Measurements from ENCODE around the gene MUC7.
"Not testable (repeated sequence)": the region's sequence is repeated elsewhere in the genome, so short reads cannot be mapped to it uniquely, and the experiment has no call there.

Gene MUC7

DNA sequence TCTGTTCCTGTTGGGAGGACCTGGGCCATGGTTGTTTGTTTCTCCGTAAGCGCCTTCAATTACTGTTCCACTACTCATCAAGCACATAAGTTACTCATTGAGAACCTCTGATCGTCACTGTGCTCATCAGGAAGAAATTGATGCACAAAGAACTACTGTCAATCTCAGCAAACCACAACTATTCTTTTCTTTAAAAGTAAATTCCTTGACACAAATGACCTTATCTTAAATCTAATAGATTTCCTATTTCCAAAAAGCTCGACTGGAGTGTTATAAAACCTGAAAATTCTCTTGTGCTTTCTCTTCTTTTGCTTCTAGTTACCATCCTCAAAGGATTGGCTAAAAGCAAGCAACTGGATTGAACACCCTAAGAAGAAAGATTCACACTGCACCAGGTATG lies at the start of gene MUC7:
TSS of gene MUC7 (plus strand) at position 301 of the 400 bp plus-strand sequence. CDS start 1,825 bp downstream, outside the sequence.
- no peak for DNase-seq (ENCODE audit: low read depth in 2 of 2)

DNA sequence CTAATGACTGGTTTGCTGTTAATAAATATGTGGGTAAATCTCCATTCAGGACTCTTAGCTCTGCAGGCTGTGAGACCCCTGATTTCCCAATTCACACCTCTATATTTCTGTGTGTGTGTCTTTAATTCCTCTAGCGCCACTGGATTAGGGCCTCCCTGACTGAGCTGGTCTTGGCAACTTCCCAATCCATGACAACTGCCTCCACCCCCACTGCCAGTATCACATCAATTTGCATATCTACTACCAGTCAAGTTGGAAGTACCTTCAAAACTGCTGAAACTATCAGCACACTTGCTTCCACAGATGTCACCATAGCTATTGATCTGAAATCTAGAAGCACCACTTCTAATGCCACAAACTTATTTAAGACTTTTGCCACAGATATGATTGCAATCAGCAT lies 46.7 kb upstream of the MUC7 start:
- DNase-seq (ENCODE audit: low read depth in 2 of 2), result no peak

DNA sequence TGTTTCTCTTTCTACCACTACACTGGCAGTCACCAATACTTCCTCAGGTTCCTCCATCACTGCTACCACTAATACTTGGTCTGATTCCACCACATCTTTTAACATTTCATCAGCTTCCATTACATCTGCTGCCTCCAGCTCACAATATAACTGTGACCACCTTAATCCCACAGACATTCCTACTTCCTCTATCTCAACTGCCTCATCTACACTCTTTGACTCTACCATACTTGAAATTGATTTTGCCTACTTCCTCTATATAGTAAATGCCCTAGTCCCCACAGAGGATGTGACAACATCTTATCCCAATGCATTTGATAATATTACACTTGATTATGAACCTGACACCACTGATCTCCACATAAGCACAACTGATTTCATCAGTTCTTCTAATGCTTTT lies 45.2 kb upstream of the MUC7 start:
- DNase-seq (ENCODE audit: low read depth in 2 of 2), result no peak

DNA sequence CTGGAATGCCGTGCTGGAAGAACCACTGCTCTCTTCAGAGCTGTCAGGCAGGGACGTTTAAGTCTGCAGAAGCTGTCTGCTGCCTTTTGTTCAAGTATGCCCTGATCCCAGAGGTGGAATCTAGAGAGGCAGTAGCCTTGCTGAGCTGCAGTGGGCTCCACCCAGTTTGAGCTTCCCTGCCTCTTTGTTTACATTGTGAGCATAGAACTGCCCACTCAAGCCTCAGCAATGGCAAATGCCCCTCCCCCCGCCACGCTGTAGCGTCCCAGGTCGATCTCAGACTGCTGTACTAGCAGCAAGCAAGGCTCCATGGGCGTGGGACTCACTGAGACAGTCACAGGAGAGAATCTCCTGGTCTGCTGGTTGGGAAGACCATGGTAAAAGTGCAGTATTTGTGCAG lies 34.8 kb upstream of the MUC7 start:
- DNase-seq (ENCODE audit: low read depth in 2 of 2), result no peak

DNA sequence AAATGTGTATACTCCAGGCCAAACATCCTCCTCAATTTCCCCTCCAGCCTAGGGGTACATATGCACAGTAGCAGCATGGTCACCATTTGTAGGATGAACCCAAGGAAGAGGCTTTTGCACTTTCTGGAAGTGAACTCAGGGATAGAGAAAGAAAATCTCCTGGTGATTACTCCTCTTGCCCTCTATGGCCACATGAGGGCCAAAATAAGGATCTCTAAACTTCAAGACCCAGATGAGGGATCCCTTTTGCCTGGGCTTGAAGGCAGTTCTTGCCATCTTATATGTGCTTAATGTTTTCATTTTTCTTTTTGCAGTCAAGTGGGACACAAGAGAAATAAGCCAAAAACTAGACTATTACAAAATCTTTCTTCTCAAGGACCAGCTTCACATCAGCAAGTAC lies 29.5 kb upstream of the MUC7 start:
- DNase-seq (ENCODE audit: low read depth in 2 of 2), result no peak

DNA sequence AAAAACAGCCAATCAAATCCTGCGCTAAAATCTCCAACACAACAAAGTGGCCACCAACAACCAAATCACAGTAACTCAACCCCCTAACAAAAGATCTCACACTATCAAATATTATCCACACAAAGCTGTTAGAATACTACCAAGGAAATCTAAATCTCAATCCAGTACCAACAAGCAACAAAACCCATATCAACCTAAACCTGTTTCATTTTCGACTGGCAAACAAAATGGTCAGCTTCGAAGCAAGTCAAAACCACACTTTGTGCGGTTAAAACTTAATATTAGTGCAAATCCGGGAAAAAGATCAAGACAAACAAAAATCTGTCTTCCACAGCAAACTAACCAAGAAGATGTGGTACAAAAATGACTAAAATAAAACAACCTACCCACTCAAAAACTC lies 28.7 kb upstream of the MUC7 start:
- no peak for DNase-seq (ENCODE audit: low read depth in 2 of 2)

DNA sequence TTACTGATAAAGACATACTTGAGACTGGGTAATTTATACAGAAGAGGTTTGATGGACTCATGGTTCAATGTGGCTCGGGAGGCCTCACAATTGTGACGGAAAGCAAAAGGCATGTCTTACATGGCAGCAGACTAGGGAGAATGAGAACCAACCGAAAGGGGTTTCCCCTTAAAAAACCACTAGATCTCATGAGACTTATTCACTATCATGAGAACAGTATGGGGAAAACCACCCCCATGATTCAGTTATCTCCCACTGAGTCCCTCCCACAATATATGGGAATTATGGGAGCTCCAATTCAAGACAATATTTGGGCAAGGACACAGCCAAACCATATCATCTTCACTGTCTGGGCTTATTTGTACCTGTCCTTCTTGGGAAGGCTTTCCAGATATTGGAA lies 22.8 kb upstream of the MUC7 start:
- DNase-seq (ENCODE audit: low read depth in 2 of 2), result no peak

DNA sequence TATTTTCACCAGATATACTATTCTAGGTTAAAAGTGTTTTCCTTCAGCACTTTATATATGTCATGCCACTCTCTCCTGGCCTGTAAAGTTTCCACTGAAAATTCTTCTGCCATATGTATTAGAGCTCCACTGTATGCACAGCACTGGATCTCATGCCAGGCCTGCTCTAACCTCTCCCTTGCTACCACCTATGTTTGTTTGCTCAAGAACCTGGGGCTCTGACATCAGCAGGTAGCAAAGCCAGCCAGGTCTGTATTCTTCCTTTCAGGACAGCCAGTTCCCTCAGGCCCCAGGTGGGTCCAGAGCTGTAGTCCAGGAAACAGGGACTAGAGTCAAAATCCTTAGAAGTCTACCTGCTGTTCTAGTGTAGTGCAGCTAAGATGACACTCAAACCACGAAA lies 19.1 kb upstream of the MUC7 start:
- no peak for DNase-seq (ENCODE audit: low read depth in 2 of 2)

DNA sequence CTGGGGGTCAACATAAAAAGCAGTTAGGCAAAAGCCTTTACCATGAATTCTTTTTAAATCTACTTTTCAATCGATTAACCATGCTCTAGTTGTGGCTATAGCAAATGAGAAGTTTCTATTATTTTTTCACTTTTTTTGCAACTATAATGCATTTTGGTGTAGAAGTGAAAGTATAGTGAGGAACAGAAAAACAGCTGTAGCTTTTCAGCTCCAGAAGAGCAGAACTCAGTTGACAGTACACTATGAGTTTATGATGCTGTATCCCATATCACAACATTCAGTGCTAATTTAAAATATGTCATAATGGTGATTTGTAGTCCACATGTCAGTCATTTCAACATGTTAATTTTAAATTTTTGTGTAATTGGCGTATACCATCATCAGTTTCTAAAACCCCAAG lies 8.7 kb upstream of the MUC7 start:
- DNase-seq (ENCODE audit: low read depth in 2 of 2), result no peak

DNA sequence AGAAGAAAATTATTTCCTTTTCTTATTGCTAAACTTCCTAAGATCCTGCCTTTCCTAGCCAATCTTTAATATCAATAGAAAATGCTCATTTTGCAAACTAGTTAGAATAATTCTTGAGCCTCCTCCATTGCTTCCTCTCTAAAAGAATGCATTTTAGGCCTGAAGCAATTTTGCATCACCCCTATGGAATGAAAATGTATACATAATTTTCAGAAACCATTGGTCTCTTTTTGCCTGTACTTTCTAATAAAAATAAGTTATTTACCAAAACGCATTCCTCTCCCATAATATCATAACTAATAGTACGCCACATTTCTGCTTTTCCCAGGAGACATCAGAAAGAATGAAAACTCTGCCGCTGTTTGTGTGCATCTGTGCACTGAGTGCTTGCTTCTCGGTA lies 1.7 kb downstream of the MUC7 start:
- DNase-seq (ENCODE audit: low read depth in 2 of 2), result no peak

DNA sequence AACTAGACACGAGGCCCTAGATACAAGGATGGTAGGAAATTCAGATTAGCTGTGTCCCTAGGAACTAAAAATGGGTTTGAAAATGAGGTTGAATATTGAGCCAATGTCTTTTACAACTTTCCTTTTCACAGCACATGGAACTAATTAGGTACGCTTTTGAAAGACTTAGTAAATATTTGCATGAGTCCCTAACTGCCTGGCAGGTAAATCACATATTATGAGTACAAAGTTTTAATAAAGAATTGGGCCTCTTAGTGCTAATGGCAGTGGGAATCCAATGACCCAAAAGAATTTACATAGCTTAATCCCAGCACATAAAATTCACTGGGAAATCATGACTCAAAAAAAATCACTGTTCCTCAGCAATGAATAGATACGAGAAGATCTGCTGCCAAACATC lies 16.8 kb downstream of the MUC7 start:
- no peak for DNase-seq (ENCODE audit: low read depth in 2 of 2)

DNA sequence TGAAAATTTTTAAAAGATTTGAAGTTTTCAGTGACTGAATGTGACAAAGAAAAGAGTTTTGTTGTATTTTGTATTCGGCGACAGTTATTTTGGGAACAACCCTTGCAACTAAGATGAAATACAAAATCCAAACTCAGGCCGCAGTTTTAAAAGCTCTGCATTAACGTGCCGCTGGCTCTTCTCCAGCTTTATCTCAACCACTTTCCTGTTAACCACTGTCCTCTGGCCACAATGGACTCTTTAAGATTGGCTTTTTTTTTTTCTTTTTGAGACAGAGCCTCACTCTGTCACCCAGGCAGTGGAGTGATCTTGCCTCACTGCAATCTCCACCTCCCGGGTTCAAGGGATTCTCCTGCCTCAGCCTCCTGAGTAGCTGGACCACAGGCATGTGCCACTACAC lies 24.2 kb downstream of the MUC7 start:
- DNase-seq (ENCODE audit: low read depth in 2 of 2), result no peak

DNA sequence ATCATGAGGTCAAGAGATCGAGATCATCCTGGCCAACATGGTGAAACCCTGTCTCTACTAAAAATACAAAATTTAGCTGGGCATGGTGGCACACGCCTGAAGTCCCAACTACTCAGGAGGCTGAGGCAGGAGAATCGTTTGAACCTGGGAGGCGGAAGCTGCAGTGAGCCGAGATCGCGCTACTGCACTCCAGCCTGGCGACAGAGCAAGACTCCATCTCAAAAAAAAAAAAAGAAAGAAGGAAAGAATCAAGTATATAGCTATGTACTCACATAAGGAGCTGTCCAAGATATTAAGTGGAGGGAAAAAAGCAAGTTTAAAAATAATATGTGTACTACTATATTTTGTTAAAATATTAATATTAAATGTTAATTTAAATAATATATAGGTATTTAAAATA lies 29.8 kb downstream of the MUC7 start:
- not testable (repeated sequence) for DNase-seq (ENCODE audit: low read depth in 2 of 2)

DNA sequence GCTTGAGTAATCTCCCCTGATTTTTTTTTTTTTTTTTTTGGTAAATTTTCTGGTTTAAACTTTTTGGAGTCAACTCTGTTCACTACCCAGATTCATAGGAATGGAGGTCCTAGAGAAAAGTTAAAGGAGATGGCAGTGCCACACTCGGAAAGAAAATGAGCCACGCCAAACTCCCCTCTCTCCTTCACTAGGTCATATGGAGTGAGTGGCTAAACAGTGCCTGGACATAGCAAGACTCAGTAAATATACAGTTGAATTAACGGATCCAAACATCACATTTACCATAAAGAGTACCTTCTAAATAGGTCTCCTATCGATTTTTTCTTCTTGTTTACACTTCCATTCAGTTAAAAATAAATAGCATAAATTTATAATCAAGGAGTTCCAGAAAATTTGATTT lies 32.7 kb downstream of the MUC7 start:
- DNase-seq (ENCODE audit: low read depth in 2 of 2), result no peak

DNA sequence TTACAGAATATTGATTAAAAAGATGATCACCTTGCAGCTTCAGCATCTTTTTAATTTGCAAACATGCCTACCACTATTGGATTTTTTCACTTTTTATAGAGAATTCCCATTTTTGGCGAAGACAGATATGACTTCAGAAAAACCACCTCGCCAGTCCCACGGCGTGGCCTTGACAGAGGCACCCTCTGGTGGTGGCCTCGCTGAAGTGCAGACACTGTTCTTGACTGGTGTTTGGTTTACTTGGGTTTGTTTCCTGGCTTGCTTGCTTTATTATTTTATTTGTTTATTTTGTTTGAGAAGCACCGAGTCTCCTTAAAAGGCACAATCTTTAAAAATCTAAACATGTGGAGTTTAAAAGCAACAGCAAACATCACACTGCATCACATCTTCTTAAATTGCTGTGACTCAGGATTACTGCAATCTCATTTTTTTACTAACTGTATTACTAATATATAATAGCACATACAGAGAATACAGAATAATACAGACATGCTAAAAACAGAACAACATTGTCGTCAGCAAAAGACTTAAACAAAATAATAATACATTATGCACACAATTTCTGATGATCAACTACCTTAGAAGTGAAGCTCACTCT lies 33.3 kb downstream of the MUC7 start:
- DNase-seq (ENCODE audit: low read depth in 2 of 2), result peak; percentile 8 to 9

DNA sequence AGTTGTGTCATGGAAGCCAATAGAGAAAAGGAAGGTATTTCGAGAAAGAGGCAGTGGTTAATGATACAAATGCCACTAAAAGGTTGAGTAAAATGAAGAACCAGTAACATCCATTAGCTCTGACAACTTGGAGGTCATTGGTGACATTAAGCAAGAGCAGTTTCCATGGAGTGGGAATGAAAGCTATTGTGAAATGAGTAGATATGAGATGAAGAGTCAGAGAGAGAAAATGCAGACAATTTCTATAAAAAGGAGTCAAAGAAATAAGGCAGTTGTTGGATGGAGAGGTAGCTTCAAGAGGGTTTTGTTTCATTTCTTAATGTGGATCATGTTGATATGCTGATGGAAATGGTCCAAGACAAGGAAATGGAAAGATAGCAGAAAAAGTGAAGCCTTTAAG lies 36.8 kb downstream of the MUC7 start:
- DNase-seq (ENCODE audit: low read depth in 2 of 2), result no peak

DNA sequence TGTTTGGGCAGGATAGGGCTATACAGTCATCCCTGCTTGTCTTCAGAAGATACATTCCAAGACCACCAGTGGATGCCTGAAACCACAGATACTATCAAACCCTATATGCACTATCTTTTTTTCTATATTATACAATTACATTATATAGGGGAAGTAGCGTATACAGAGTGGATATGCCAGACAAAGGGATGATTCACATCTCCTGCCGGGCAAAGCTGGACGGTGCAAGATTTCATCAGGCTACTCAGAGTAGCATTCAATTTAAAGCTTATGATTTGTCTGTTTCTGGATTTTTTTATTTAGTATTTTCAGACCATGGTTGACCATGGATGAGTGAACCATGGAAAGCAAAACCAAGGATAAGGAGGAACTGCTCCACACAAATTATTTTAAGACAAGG lies 39.4 kb downstream of the MUC7 start:
- no peak for DNase-seq (ENCODE audit: low read depth in 2 of 2)

DNA sequence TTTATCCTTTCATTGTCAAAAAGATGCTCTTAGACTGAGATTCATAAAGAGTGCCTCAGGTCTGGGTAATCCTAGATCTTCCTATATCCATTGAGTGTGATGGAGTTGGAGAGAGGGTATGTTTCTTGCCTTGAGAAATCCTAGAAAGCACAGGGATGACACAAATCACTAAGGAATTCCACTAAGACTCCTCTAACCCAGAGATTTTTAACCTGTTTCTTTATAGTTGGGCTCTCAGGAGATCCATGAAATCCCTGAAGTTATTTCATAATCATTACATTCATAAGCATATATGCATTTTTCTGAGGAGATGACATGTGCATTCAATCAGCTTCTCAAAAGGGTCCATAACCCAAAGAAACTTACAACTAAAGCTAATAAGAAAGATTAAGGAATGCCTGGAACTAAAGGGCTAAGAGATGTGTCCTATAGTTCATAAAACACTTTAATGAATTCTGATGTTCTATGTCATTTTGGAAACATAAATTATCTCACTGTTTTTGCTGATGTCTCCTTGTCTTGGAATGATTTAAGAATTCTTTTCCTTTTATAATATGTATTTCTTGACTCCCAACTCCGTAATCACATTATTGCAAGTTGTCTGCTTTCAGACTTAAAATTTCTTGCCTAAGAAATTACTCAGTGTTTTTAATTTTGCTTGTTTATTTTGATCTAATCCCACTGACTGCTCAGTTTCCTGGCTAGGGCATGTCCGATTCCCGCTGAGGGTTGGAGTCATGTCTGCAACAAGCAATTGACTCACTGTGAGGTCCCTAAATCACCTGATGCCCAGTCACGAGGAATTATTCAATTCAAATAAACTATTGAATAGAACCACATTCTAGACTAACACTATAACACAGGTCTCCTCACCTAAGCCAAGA lies 43.6 kb downstream of the MUC7 start:
- DNase-seq (ENCODE audit: low read depth in 2 of 2), result no peak

DNA sequence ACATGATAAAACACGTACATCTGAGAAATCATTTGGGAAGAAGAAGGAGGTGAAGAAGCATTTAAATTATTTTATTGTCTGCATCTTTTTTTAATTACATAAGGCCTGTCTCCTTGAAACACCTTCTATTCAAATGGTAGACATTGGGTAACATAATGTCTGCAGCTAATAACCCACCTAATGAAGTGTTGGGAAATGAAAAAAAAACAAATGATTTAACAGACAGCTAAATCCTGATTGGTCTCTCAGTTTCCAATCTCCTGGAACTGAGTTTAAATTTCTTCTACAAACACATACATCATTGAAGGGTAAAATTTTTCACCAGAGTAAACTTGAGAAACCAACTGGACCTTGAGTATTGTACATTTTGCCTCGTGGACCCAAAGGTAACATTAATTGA lies 46.3 kb downstream of the MUC7 start, which contains the start of gene AMTN:
TSS of gene AMTN (plus strand) at position 301 of the 400 bp plus-strand sequence. CDS start 209 bp downstream, outside the sequence.
- DNase-seq (ENCODE audit: low read depth in 2 of 2), result no peak

DNA sequence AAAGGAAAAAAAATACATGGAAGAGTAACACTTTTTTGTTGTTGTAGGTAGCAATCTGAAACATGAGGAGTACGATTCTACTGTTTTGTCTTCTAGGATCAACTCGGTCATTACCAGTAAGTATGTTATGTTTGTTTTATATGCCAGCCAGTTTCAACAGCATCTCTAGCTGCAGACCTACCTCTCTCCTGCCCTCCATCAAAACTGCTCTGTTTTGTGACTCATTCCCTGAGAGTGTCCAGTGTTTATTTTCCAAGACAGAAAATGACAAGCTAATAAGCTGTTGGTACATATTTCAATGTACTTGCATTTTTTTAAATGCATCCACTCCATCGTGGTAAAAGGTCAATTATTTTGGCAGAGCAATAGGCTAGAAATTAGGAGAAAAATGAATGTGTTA lies 46.7 kb downstream of the MUC7 start:
- DNase-seq (ENCODE audit: low read depth in 2 of 2), result no peak

DNA sequence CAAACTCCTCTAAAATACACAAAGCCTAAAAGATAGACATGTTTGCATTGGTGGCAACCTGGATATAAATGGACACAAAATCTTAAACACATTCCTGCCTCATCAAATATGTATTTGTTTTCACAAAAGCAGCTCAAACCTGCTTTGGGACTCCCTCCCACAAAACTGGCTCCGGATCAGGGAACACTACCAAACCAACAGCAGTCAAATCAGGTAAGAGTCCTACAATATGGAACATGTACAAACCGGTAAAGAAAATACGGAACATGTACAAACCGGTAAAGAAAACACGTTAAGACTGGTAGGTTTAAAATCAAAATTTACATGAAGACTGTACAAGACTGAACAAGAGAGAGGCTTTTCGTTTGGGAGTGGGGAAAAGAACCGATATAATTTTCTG lies 50.6 kb downstream of the MUC7 start:
- DNase-seq (ENCODE audit: low read depth in 2 of 2), result no peak

DNA sequence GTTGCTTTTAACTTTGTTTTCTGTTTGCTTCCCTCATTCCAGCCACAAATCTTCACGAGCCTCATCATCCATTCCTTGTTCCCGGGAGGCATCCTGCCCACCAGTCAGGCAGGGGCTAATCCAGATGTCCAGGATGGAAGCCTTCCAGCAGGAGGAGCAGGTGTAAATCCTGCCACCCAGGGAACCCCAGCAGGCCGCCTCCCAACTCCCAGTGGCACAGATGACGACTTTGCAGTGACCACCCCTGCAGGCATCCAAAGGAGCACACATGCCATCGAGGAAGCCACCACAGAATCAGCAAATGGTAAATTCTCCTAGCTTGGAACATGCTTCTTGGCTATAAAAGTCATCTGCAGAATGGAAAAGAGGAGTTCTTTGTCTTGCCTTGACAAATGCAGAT lies 59.0 kb downstream of the MUC7 start:
- no peak for DNase-seq (ENCODE audit: low read depth in 2 of 2)

DNA sequence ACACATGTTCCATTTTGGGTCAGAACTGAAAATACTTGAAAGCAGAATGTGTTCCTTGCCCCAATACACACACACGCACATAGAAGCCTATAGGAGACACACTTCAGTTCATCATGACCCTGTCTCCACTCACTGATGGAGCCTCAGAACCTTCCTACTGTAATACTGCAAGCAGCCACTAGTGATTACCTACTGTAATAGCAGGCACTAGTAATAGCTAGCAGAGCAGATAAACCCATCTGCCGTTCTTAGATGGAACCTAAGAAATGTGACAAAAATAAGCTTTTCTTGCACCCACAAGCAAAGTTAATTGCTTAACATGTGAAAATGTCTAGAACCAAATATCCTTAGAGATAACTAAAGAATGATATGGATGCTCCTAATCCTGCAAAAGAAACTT lies 60.0 kb downstream of the MUC7 start:
- no peak for DNase-seq (ENCODE audit: low read depth in 2 of 2)
